ENCODE data around the gene SPAG4.

The SPAG4 gene

DNA sequence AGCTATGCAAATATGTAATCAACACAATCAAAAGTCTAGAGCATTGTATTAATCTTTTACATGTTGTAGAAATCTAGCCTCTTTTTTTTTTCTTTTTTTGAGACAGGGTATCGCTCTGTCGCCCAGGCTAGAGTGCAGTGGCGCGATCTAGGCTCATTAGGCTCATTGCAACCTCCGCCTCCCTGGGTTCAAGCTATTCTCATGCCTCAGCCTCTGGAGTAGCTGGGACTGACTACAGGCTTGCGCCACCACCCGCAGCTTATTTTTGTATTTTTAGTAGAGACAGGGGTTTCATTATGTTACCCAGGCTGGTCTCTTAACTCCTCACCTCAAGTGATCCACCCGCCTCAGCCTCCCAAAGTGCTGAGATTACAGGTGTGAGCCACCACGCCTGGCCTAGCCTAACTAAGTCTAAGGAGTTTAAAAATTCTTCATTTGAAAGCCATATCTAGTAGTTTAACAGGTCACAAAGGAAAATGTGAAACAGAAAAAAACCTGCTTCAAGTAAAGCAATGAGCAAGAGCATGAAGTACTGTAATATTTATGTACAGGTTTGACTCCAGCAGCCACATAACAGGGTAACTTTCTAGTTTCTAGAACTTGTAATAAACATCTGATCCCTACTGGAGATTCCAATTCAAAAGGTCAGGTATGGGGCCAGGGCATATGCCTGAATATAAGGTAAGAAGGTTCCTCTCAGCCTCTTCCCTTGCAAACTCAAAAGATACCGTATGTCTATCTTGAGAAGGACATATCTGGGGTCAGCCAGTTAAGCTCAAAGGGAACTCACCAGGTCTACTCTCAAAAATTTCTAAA, 44.7 kb downstream of the SPAG4 start:
- DNase-seq: no peak

DNA sequence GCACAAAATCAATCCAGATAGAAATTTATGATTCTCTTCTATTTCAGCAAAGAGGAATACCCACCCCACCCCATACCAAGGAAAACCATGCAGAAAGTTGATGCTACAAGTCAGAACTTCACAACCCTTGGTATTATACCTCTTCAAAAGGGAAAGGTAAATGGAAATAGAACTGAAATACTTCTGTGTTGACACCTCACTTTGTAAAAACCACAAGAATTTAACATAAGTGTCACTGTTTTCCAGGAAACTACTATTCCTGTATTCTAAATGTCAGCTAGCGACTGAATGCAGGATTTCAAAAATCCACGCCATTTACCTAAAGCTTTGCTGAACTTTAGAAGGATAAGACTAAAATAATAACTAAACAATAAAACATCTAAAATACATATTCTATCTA, 45.4 kb downstream of the SPAG4 start:
- DNase-seq: no peak

DNA sequence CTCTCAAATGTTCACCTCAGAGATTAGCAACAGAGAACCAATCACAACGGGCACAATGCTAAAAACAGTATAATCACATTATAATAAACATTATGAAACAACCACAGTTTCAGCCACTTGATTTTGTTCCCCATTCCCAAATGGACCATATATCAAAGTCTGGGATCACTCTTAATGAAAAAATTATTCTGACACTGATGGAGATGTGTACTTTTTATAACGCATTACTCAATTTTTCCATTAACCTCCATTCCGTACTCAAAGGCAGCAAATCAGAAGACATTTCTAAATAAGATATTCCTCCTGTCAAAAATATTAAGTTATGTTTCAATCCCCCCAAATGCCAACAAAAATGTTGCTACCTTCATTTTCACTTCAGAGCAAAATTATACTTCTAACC, 46.3 kb downstream of the SPAG4 start:
- DNase-seq: no peak

DNA sequence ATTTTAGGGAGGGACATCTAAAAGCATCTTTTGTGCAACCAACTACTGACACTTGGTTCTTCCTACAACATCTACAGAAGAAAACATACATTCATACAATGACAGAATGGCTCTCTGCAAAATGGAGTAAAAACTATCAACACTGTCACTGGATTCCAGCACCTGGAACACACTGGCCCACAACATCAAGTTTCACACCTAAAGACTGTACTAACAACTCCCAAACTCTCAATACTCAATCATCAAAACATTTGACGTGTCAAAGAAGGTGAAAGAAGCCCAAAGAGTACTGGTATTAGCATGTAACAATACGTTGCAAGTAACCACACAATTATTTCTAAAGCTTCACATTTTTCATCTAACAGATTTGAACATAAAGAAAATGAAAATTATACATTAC, 46.9 kb downstream of the SPAG4 start:
- DNase-seq: no peak

DNA sequence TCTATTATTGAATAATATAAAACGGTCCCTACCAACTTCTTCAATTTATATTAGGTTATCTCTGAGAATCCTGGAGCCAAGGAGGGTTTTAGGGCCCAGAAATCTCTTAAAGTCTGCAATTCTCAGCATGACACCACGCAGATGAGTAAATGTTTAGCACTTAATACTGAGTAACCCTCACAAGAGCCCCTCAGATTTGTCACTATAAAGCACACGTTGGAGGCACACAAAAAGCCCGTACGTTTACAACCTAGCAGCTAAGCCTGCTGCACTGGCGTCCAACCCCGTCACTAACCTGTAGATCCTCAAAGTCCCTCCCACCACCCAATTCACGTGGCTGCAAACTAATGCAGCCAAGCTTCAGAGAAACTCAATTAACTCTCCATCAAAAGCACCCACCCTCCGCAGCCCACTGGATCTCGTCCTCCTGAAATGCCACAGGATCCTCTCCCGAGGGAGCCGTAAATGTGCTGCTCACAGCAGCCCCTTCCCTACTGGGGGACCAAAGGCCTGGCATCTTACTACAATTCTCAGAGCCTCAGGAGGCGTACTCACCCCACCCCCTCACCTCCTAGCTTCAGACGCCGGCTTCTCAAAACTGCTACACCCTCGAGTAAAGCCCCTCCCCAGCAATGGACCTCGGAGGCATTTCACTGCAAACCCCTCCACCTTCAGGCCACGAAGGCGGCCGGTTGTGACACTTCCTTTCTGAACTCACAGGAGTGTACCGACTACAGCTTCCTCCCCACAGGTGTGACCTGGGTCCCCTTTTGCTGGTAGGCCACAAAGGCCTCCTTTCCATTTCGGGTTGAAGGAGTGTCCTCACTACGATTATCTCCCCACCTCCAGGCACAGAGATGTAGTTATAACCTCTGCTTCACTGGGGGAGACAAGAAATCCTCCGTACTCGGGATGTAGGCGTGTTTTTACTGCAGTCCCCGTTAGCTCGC, 48.2 kb downstream of the SPAG4 start:
- peak; percentile 46 for DNase-seq

DNA sequence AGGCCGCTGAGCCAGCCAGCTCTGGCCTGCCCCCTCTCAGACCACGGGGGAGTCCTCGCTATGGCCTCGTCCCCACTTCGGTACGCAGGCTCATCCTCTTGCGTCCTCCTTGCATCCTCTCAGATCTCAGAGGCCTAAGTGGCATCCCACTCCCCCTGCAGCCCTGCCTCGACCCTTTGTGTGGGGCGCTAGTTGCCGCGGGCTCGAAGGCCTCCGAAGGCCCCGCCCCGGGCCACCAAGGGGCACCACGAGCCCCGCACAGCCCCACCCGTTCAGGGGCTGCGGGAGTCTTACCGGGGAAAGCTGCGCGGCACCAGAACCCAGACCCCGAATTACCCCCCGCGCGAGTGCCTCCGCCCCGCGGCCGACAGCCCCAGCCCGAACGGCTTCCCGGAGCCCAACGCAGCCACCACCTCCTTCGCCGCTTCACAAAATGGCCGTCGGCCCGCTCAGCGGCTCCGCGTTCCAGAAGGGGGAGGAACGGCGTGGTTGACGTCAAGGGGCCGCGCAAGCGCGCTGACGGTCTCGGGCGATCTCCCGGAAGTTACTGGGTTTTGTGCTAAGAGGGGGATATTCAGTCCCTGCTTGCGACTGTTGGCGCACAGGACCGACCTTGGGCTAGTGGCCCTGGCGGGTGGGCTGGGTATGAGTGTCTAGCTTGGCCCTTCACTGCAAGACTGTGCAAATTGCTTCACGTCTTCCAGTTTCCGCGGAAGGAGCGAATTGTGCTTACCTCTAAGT, 49.0 kb downstream of the SPAG4 start, which contains the start of the genes CPNE1 and RBM12:
TSS of gene CPNE1 (minus strand) at position 435 of the 741 bp plus-strand sequence. CDS start 31,977 bp downstream, outside the sequence.
TSS of gene RBM12 (minus strand) at position 435 of the 741 bp plus-strand sequence. CDS start 9,578 bp downstream, outside the sequence.
- DNase-seq: peak; percentile 86

DNA sequence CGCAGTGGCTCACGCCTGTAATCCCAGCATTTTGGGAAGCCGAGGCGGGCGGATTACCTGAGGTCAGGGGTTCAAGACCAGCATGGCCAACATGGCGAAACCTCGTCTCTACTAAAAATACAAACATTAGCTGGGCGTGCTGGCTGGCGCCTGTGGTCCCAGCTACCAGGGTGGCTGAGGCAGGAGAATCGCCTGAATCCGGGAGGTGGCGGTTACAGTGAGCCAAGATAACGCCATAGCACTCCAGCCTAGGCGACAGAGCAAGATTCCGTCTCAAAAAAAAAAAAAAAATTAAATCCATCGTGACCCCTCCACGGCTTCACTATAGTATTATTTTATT, 50.3 kb downstream of the SPAG4 start:
- DNase-seq: no peak

DNA sequence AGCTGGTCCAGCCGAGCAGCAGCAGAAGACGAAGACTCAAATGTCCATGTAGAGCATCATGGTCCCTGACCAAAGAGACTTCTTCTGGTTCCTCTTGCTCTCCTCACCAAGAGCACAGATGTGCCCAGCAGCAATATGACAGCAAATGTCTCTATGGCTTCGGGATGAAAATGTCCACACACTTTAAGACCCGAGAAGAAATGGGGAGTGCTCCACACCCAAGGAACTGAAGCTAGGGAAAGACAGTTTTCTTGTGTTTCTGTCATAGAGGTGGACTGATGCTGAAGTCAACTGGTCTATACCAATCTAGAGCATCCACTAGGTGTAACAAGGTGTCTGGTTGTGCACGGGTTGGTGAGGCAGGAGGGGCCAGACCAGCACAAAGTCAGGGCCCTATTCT, 53.6 kb downstream of the SPAG4 start:
- DNase-seq: no peak

DNA sequence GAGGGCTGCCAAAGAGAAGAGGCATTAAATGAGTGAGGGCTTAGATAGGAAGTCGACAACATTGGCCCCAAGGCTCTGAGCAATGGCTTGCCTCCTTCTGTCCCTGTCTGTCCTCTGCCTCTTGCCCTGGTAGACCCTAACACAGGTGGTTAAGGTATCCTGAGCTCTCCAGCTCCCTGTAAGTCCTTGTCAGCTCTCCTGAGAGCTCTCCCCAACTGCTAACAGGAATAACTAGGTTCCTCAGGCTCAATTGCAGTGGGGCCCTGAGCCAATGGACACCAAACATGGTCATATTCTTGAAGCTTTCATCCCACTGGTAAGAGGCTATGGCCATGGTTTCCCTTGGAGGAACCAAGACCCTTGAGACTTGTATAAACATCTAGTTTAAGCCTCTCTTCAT, 54.1 kb downstream of the SPAG4 start:
- no peak for DNase-seq
